ENCODE results near the gene WASL. TPM values are rescaled to one million over a fixed set of nuclear protein-coding genes. Genes with fewer than 3 reads are reported as not detected.

WASL gene
- total RNA-seq, 1 experiment from 2014 or later = 19.7 TPM

DNA sequence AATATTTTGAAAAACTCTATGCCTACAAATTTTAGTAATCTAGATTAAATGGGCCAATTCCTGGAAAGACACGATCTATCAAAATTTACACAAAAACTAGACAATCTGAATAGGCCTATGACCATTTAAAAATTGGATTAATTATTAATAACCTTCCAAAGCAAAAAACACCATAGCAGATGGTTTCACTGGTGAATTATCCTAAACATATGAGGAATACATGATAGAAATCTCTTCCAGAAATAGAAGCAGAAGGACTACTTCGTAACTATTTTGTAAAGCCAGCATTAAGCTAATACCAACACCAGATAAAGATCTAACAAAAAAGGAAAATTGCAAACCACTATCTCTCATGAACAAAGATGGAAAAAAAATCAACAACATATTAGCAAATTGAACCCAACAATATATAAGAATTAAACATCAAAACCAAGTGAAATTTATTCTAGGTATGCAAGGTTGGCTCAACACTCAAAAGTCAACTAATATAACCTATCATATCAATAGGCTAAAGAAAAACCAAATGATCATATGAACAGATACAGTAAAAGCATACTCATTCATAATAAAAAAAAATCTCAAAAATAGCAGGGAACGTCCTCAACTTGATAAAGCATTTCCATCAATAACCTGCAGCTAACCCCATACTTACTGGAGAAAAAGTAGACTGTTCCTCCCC, 16.3 kb downstream of the WASL start:
- no peak for DNase-seq (ENCODE audit: low read depth)

GRCh38 chr7:123729218-123729578, 19.6 kb downstream of the WASL start:
- no peak for DNase-seq (ENCODE audit: low read depth)

DNA sequence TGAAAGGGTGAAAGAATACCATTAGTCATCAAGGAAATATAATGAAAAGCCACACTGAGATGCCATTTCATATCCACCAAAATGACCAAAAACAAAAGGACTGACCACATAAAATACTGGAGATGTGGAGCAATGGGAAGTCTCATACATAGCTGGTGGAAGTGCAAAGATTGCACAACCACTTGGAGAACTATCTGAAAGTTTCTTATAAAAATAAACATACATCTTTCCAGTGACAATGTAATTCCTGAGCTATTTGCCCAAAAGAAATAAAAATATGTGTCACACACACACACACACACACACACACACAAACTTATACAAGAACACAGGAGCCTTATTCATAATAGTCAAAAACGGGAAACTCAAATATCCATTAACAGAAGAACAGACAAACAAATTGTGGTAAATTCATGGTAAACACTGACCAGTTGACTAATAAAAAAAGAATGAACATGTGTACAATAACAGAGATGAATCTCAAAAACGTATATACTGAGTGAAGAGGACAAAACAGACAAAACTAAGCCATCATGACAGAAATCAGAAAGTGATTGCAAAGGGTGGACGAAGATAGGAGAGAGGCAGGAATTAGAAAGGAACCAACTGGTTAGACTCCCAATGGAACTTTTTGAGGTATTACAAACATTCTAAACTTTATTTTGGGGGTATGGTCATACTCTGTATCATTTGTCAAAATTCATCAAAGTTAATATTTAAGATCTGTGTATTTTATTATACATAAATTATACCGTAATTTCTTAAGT, 21.5 kb downstream of the WASL start:
- DNase-seq (ENCODE audit: low read depth) = peak; percentile 96

DNA sequence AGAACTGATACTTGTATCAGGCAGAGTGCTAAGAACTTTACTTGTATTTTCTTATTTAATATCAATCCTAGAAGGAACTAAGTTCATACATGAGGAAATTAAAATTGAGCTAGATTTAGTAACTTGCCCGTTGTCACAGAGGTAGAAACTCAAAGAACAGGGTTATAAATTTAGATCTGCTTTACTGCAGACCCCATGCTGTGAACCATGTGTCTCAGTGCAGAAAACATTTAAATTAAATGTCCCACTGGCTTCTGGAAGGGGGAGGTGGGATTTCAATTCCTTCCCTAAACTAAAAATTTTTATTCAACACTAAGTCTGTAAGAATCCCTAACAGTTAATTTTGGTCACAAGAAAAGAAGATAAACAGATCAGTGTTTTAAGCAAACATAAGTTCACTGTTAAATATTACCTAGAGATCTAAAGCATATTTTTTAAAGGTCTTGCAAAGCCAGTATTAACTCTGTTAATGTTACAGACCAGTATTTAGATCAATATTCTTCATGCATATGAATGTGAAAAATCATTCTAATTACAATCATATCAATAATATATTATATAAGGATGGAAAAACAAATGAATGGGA, 23.1 kb downstream of the WASL start:
- no peak for DNase-seq (ENCODE audit: low read depth)

- no peak for DNase-seq (ENCODE audit: low read depth)
Observed at GRCh38 chr7:123724817-123725253, 24.0 kb downstream of the WASL start.

GRCh38 chr7:123723913-123724312, 24.9 kb downstream of the WASL start:
- no peak for DNase-seq (ENCODE audit: low read depth)

DNA sequence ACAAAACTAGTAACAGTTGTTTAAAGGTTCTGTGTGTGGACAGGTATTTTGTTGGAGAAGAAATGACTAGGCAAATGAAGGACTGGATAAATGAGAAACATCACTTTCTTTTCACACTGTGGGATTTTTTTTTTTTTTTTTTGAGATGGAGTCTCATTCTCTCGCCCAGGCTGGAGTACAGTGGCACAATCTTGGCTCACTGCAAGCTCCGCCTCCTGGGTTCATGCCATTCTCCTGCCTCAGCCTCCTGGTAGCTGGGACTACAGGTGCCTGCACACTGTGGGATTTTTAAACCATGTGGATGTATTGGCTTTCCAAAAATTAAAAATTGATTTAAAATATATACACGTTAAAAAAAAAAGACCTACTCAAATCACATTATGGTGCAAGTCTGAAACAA, 28.3 kb downstream of the WASL start:
- peak; percentile 15 for DNase-seq (ENCODE audit: low read depth)

GRCh38 chr7:123719197-123719721, 29.5 kb downstream of the WASL start:
- no peak for DNase-seq (ENCODE audit: low read depth)

GRCh38 chr7:123718773-123719172, 30.0 kb downstream of the WASL start:
- DNase-seq (ENCODE audit: low read depth) = no peak

DNA sequence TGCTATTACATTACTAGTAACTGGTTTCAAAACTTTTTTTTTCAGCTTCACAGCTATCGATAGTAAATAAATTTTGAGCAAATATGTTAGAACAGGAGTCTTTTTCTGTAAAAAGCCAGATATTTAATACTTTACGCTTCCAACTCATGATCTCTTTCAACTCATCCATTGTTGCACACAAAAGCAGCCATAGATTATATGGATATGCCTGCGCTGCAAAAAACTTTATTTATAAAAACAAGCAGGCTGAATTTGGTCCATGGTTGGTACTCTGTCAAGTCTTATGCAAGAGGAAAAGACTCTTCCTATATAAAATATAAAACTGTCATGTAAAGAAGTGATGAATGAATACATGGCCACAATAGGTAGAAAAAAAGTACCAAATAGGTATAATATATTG, 31.1 kb downstream of the WASL start:
- no peak for DNase-seq (ENCODE audit: low read depth)

DNA sequence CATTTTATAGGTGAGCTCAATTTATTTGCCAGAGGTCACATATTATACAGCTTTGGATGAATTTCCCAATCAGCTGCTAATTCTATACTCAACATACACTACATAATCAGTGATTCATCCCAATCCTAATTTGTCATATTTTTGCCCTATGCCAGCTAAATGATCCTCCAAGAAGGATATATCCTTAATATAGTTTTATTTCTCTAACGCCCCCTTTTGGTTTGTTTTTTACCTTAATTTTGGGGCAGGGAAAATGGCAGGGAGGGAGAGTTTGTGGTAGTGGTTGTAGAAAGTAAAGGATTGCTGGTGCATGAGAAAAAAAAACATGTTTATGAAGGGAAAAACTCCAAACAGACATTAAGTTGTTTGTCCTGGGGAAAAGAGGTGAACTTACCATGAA, 31.9 kb downstream of the WASL start:
- no peak for DNase-seq (ENCODE audit: low read depth)

DNA sequence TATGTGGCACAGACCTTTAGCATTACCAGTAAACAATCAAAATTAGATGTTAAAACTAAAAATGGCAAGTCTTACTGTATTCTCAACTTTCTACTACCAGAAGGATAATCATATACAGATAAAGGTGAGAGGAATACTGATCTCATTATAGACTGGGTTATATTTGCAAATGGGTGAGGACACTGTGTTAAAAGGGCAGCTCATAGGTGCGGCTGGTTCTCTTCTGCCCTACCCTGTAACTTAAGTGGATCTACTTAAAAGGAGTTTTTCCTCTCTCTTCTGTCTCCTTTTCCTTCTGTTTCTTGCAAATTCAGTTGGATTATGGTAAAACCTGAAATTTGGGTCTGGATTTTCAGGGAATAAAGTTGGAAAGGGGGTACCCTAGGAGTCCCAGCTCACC, 33.0 kb downstream of the WASL start:
- no peak for DNase-seq (ENCODE audit: low read depth)

DNA sequence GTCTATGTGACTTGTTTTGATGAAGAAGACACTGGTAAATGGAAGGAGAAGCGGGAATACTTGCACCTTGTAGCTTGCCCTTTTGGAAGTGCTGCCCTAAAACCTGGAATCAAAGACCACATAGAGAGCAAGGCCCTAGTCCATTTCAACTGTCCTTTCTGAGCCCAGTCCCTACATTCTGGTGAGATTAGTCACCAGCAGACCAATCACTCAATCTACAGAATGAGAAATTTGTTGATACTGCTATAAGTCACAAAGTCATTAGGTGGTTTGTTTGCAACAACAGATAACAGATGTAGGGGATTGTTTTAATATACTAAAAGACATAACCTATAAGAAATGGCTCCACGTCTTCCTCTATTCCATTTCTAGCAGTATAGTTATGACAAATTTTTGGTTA, 33.6 kb downstream of the WASL start:
- DNase-seq (ENCODE audit: low read depth) = peak; percentile 67

- DNase-seq (ENCODE audit: low read depth) = peak; percentile 55
Observed at GRCh38 chr7:123714296-123715080, 34.3 kb downstream of the WASL start.

DNA sequence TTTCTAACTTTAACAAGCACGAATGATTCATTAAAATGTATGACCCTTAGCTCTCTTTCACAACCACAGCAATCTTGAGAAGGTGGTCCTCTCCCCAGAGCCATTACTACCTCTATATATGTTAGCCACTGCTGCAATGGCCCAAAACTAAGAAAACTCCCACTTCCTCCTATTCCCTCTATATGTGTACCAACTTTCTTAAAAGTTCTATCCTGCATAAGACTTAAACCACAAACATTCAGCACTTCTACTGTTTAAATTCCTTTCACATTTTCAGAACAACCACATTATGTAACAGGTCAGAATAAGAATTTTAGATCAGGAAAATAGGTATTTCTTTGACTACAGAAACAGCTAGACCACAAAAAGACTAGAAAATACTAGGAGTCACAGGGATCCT, 36.2 kb downstream of the WASL start:
- DNase-seq (ENCODE audit: low read depth) = peak; percentile 65

- no peak for DNase-seq (ENCODE audit: low read depth)
Observed at GRCh38 chr7:123711832-123712293, 36.9 kb downstream of the WASL start.

- no peak for DNase-seq (ENCODE audit: low read depth)
Observed at GRCh38 chr7:123710683-123711082, 38.1 kb downstream of the WASL start.

GRCh38 chr7:123709525-123709924, 39.3 kb downstream of the WASL start:
- DNase-seq (ENCODE audit: low read depth) = no peak

- no peak for DNase-seq (ENCODE audit: low read depth)
Observed at GRCh38 chr7:123705211-123705901, 43.4 kb downstream of the WASL start.

DNA sequence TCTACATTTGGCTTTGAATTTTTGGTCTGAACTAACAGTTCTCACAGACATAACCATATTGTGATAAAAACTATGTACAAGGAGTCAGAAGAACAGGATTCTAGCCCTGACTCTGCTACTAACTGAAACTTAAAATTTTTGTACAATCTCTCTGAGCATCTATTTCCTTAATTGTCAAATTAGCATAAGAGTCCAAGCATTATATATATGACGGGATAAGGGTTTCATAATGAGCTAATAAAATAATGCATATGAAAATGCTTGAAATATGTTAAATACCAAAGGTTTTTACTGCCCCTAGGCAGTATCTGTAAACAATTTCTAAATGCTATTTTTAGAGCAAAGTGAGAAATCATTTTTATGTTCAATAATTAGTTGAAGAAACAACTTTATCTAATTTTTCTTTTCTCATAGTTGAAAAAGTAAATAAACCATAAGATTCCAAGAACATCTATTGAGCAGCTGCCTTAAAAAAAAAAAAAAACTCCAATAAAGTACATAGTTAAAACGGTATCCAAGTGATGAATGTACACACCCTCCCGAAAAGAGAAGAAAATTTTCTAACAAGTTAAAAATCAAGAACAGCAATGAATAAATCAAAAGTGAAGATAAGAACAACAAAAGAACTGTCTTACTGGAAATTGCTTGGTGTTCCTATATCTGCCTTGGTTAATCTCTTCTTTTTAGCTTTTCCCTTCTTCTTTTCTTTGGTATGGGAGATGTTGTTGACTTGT, 52.7 kb downstream of the WASL start:
- DNase-seq (ENCODE audit: low read depth) = no peak

DNA sequence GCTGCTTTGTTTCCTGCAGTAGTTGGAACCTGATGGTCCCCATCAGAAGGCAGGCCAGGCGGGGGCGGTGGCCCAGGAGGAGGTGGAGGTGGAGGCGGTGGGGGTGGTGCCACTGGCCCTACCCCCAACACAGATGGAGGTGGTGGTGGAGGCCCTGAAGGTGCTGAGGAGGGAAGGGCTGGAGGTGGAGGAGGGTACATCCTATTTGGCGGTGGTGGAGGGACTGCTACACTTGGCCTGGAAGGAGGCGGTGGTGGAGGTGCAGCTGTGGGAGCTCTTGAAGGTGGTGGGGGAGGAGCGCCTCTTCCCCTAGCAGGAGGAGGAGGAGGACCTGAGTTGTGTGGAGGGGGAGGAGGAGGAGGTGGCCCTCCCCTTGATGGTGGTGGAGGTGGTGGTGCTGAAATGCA, 56.3 kb downstream of the WASL start:
- no peak for DNase-seq (ENCODE audit: low read depth)

Data from M059J (cell line).